ENCODE measurements around the gene STXBP6. TPM values are rescaled to one million over a fixed set of nuclear protein-coding genes. Genes with fewer than 3 reads are reported as not detected.
A peak's percentile ranks its signal among the peaks of the same experiment; 100 is the strongest.

STXBP6 gene
- total and polyA plus RNA-seq, 2 of the 13 experiments (the other 11 are each of a cell fraction or from before 2014, with no cell fraction given) = 35.3 to 42.8 TPM

DNA sequence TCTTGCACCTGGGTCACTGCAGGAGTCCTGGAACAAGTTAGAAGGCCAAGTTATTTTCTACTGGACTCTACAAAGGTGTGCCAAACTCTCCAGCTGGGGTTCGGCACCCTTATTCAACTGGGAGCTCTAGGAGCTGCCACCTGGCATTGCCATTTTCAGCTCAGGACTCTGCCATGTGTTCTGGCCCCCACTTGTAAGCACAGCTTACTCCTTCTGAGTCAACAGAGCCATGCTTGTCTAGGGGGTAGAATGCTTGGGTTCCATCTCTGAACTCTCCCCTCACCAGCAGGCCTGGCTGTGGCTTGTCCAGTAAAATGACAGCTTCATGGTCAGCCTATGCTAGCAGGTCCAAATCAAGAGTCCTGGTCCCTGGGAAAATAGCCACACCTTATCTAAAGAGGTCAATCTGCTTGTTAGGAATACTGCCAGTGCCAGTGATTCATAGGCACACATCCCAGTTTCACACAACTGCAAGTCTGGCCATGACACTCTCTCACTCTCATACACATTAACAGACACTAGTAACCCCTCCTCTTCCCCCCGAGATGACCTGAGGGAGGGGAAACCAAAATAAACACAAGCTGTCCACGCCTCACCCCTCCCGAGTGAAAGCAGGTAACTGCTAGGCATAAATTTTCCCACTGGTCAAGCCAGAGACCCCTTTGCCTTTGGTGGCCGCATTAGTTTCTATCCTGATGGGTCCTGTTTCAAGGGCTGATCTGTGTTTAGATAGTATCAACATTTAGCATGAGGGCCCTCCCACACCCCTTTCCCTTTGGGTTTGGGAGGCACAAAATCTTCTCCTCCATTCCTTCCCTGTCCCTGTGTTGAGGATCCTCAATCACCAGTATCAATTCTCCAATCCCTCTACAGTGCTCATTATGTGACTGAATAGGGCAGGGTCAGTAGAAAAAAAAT lies 233.7 kb downstream of the STXBP6 start (continued):
- no peak for TF ChIP-seq SP1 (IDR thresholded peaks at IDR 0.05)
- no peak for TF ChIP-seq SP1 (CRISPR knock-in tag; IDR thresholded peaks at IDR 0.05)
- TF ChIP-seq ARHGAP35 (CRISPR knock-in tag; IDR thresholded peaks at IDR 0.05; ENCODE audit: borderline replicate concordance) = no peak
- TF ChIP-seq MIXL1 (CRISPR knock-in tag; IDR thresholded peaks at IDR 0.05) = peak; percentile 94
- no peak for TF ChIP-seq ZFP1 (CRISPR knock-in tag; IDR thresholded peaks at IDR 0.05)
- peak; percentile 71 for TF ChIP-seq CEBPG (CRISPR knock-in tag; IDR thresholded peaks at IDR 0.05)
- TF ChIP-seq TAF1 (CRISPR knock-in tag; IDR thresholded peaks at IDR 0.05) = peak; percentile 59; the same call in 1 of the 2 replicates
- TF ChIP-seq ZNF274 (CRISPR knock-in tag; IDR thresholded peaks at IDR 0.05) = no peak; the same call in 1 of the 2 replicates
- TF ChIP-seq, protein P1, sequence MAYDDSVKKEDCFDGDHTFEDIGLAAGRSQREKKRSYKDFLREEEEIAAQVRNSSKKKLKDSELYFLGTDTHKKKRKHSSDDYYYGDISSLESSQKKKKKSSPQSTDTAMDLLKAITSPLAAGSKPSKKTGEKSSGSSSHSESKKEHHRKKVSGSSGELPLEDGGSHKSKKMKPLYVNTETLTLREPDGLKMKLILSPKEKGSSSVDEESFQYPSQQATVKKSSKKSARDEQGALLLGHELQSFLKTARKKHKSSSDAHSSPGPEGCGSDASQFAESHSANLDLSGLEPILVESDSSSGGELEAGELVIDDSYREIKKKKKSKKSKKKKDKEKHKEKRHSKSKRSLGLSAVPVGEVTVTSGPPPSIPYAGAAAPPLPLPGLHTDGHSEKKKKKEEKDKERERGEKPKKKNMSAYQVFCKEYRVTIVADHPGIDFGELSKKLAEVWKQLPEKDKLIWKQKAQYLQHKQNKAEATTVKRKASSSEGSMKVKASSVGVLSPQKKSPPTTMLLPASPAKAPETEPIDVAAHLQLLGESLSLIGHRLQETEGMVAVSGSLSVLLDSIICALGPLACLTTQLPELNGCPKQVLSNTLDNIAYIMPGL (CRISPR knock-in tag; IDR thresholded peaks at IDR 0.05; ENCODE audit: borderline replicate concordance in 1 of 2, low read depth in 1 of 2) = peak; percentile 22 to 56; a peak in 2 of 4 replicates
- TF ChIP-seq ZNF639 (CRISPR knock-in tag; conservative IDR thresholded peaks at IDR 0.05) = peak; percentile 73
- TF ChIP-seq, protein P2, sequence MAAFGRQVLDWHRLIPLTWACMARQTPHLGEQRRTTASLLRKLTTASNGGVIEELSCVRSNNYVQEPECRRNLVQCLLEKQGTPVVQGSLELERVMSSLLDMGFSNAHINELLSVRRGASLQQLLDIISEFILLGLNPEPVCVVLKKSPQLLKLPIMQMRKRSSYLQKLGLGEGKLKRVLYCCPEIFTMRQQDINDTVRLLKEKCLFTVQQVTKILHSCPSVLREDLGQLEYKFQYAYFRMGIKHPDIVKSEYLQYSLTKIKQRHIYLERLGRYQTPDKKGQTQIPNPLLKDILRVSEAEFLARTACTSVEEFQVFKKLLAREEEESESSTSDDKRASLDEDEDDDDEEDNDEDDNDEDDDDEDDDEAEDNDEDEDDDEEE (CRISPR knock-in tag; IDR thresholded peaks at IDR 0.05) = 0 out of 2 replicates have a peak, but pooled peaks have one; percentile 18
- 0 out of 2 replicates have a peak, but pooled peaks have one; percentile 68 for TF ChIP-seq YEATS2 (CRISPR knock-in tag; IDR thresholded peaks at IDR 0.05; ENCODE audit: borderline replicate concordance)
- TF ChIP-seq, protein P3, sequence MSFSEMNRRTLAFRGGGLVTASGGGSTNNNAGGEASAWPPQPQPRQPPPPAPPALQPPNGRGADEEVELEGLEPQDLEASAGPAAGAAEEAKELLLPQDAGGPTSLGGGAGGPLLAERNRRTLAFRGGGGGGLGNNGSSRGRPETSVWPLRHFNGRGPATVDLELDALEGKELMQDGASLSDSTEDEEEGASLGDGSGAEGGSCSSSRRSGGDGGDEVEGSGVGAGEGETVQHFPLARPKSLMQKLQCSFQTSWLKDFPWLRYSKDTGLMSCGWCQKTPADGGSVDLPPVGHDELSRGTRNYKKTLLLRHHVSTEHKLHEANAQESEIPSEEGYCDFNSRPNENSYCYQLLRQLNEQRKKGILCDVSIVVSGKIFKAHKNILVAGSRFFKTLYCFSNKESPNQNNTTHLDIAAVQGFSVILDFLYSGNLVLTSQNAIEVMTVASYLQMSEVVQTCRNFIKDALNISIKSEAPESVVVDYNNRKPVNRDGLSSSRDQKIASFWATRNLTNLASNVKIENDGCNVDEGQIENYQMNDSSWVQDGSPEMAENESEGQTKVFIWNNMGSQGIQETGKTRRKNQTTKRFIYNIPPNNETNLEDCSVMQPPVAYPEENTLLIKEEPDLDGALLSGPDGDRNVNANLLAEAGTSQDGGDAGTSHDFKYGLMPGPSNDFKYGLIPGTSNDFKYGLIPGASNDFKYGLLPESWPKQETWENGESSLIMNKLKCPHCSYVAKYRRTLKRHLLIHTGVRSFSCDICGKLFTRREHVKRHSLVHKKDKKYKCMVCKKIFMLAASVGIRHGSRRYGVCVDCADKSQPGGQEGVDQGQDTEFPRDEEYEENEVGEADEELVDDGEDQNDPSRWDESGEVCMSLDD (CRISPR knock-in tag; IDR thresholded peaks at IDR 0.05; ENCODE audit: borderline replicate concordance) = no peak
- TF ChIP-seq ZBTB7B (CRISPR knock-in tag; IDR thresholded peaks at IDR 0.05) = 0 out of 2 replicates have a peak, but pooled peaks have one; percentile 86
- TF ChIP-seq, protein P4, sequence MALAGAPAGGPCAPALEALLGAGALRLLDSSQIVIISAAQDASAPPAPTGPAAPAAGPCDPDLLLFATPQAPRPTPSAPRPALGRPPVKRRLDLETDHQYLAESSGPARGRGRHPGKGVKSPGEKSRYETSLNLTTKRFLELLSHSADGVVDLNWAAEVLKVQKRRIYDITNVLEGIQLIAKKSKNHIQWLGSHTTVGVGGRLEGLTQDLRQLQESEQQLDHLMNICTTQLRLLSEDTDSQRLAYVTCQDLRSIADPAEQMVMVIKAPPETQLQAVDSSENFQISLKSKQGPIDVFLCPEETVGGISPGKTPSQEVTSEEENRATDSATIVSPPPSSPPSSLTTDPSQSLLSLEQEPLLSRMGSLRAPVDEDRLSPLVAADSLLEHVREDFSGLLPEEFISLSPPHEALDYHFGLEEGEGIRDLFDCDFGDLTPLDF (CRISPR knock-in tag; IDR thresholded peaks at IDR 0.05) = no peak
- TF ChIP-seq MYC (CRISPR knock-in tag; IDR thresholded peaks at IDR 0.05; ENCODE audit: borderline replicate concordance) = no peak; the same call in 1 of the 2 replicates
- TF ChIP-seq MLXIP (CRISPR knock-in tag; IDR thresholded peaks at IDR 0.05; ENCODE audit: borderline replicate concordance) = no peak

Data from HepG2 (cell line).